Measurements from ENCODE around the gene KCNT1. TPM values are rescaled to one million over a fixed set of nuclear protein-coding genes. Genes with fewer than 3 reads are reported as not detected.

KCNT1 gene
- total RNA-seq, 1 donor from 2014 or later: not detected

DNA sequence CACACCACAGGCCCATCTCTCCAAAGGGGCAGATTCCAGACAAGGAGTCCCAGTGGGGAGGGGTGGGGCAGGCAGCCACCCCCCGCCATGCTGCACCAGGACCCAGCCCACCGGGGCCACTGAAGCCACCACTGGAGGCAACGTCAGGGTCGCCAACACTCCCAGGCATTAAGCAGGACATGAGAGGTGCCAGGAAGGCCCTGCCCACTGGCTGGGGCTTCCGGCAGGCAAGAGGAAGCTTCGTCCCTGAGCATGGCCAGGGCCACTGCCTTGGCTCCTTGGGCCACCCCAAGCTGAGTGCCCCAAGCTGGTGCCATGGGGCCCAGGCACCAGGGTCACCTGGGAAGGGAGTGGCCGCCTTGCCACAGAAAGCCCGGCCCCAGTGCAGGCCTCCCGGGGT is 17.5 kb downstream of the KCNT1 start:
- peaks cover 17% of the 10 kb centered on the region for H3K27me3 ChIP-seq (ENCODE audit: control insufficient read depth, insufficient read depth, low read length)

DNA sequence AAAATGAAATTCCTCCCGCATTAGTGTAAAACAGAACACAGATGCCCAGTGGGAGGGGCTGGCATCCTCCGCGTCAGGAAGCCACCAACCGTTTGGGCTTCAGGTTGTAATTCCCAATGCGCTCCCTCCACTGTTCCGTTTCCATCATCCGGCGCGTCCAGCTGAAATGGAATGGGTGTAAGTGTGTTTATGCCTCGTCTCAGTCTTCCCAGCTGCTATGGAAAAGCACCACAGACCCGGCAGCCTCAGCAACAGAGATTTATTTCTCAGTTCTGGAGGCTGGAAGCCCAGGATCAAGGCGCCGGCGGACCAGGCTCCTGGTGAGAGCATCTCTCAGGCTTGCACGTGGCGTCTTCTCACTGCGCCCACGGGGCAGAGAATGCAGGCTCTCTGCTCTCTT is 20.4 kb downstream of the KCNT1 start:
- no peaks in the 10 kb centered on the region for H3K27me3 ChIP-seq (ENCODE audit: control insufficient read depth, insufficient read depth, low read length)
- H3K36me3 ChIP-seq (ENCODE audit: control insufficient read depth, insufficient read depth, low read length): no peaks in the 10 kb centered on the region
- H3K4me3 ChIP-seq (ENCODE audit: low read depth, low read length): no peak overlapping the region
- DNase-seq (ENCODE audit: low read depth): no peak
- TF ChIP-seq, protein P1, sequence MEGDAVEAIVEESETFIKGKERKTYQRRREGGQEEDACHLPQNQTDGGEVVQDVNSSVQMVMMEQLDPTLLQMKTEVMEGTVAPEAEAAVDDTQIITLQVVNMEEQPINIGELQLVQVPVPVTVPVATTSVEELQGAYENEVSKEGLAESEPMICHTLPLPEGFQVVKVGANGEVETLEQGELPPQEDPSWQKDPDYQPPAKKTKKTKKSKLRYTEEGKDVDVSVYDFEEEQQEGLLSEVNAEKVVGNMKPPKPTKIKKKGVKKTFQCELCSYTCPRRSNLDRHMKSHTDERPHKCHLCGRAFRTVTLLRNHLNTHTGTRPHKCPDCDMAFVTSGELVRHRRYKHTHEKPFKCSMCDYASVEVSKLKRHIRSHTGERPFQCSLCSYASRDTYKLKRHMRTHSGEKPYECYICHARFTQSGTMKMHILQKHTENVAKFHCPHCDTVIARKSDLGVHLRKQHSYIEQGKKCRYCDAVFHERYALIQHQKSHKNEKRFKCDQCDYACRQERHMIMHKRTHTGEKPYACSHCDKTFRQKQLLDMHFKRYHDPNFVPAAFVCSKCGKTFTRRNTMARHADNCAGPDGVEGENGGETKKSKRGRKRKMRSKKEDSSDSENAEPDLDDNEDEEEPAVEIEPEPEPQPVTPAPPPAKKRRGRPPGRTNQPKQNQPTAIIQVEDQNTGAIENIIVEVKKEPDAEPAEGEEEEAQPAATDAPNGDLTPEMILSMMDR (IDR thresholded peaks at IDR 0.05; ENCODE audit: insufficient read depth, low read length, poor library complexity, severe bottlenecking): no peak

More for the DNA sequence above, 17.5 kb downstream of the KCNT1 start:
- no peaks in the 10 kb centered on the region for H3K36me3 ChIP-seq (ENCODE audit: control insufficient read depth, insufficient read depth, low read length)
- TF ChIP-seq, protein P1 (IDR thresholded peaks at IDR 0.05; ENCODE audit: insufficient read depth, low read length, poor library complexity, severe bottlenecking): no peak
- no peak for DNase-seq (ENCODE audit: low read depth)
- no peak overlapping the region for H3K4me3 ChIP-seq (ENCODE audit: low read depth, low read length)

DNA sequence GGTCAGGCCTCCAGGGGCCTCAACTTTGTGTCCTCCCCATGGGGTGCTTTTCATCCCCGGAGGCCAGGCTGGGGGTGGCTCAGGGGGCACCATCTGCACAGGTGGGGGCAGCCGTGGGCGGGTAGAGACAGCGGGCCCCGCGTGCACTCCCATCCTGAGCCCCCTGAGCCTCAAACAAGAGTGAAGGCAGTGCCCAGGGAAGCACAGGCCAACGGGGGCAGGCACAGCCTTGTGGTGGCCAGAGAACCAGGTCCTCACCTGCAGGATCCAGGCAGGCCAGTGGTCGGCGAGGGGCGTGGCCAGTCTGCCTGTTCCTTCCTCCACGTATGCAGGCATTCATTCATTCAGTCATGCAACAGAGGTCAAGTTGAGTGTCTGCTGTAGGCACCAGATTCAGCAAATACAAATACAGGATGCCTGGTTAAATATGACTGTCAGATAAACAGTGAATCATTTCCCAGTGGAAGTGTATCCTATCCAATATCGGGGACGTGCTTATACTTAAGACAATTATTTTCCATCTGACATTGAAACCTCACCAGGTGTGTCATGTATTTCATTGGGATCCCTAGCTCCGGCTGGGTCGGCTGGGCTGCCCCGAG is 22.3 kb downstream of the KCNT1 start:
- no peaks in the 10 kb centered on the region for H3K27me3 ChIP-seq (ENCODE audit: control insufficient read depth, insufficient read depth, low read length)
- no peaks in the 10 kb centered on the region for H3K36me3 ChIP-seq (ENCODE audit: control insufficient read depth, insufficient read depth, low read length)
- DNase-seq (ENCODE audit: low read depth): no peak
- no peak overlapping the region for H3K4me3 ChIP-seq (ENCODE audit: low read depth, low read length)
- TF ChIP-seq, protein P1 (IDR thresholded peaks at IDR 0.05; ENCODE audit: insufficient read depth, low read length, poor library complexity, severe bottlenecking): no peak

DNA sequence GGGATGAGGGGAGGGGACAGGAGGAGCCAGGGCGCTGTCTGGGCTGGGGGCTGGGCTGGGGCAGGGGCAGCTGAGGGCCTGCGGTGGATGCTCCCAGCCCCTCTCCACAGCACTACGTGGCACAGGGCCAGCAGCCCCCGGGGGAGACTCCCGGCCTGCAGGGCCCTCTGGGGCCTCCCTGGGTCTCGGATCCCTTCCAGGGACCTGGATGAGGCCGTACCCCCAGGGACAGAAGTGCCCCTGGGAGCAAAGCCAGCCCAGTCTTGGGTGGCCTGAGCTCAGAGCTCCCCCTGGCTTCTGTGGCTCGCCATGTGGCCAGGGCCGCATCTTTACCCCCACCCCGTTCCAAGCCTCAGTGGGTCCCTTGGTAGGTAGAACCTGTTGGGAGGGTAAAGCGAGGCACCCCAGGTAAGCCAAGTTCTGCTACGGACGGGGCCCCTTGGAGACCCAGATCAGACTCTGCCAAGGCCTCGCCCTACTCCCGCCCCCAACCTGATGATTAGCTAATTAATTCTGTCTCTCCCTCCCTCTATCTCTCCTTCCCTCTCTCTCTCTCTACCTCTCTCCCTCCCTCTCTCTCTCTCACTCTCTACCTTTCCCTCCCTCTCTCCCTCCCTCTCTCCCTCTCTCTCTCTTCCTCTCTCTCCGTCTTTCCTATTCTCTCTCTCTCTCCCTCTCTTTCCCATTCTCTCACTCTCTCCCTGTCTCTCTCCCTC is 24.3 kb downstream of the KCNT1 start:
- H3K4me3 ChIP-seq (ENCODE audit: low read depth, low read length): no peak overlapping the region
- H3K36me3 ChIP-seq (ENCODE audit: control insufficient read depth, insufficient read depth, low read length): no peaks in the 10 kb centered on the region
- TF ChIP-seq, protein P1 (IDR thresholded peaks at IDR 0.05; ENCODE audit: insufficient read depth, low read length, poor library complexity, severe bottlenecking): no peak
- H3K27me3 ChIP-seq (ENCODE audit: control insufficient read depth, insufficient read depth, low read length): no peaks in the 10 kb centered on the region
- no peak for DNase-seq (ENCODE audit: low read depth)

DNA sequence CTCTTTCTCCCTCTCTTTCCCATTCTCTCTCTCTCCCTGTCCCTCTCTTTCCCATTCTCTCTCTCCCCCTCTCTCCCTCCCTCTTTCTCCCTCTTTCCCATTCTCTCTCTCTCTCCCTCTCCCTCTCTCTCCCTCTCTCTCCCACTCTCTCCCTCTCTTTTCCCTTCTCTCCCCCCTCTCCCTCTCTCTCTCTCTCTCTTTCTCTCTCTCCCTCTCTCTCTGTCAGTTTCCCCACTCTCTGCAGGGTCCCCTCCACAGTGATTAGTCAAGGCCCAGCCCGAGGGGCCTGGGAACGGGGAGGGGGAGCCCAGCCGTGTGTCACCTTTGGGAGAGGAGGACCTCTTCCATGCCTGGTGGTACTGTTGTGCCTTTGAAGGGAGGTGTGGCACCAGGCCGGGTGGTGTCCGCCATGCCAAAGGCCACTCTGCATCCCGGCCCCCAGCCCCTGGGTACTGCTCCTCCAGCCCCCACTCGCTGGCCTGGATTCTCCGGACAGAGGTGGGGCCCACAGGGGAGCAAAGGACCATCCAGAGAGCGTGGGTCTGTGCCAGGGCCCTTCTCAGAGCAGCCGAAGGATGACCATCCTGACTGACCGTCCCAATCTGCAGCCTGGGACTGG is 25.4 kb downstream of the KCNT1 start:
- H3K27me3 ChIP-seq (ENCODE audit: control insufficient read depth, insufficient read depth, low read length): no peaks in the 10 kb centered on the region
- no peaks in the 10 kb centered on the region for H3K36me3 ChIP-seq (ENCODE audit: control insufficient read depth, insufficient read depth, low read length)
- DNase-seq (ENCODE audit: low read depth): no peak
- TF ChIP-seq, protein P1 (IDR thresholded peaks at IDR 0.05; ENCODE audit: insufficient read depth, low read length, poor library complexity, severe bottlenecking): no peak
- no peak overlapping the region for H3K4me3 ChIP-seq (ENCODE audit: low read depth, low read length)
